Choroid plexus epithelial cell (primary cell): ENCODE measurements around the gene EML4.

Source experiments
- DNase-seq: peaks from one replicate; pipeline ENCODE4 v3.0.0-alpha.2; 2010; ENCODE audit warnings: low read depth
- H3K4me3 ChIP-seq: 2 replicates; pipeline ENCODE4 v1.5.1; 2011; ENCODE audit warnings: low read depth, mild to moderate bottlenecking, control low read depth, low read length, moderate library complexity
- CTCF ChIP-seq: conservative IDR thresholded peaks from 2 replicates; pipeline ENCODE4 v1.5.1; 2011; ENCODE audit warnings: low read depth, mild to moderate bottlenecking, control low read depth, inconsistent platforms, low read length, moderate library complexity

Gene EML4

GRCh38 chr2:42300527-42300926 is 131.4 kb downstream of the EML4 start:
- no peak for TF ChIP-seq CTCF
- no peak overlapping the region for H3K4me3 ChIP-seq
- DNase-seq = no peak

- H3K4me3 ChIP-seq = no peak overlapping the region
- TF ChIP-seq CTCF = no peak
- no peak for DNase-seq
Observed at GRCh38 chr2:42303252-42303651, 134.1 kb downstream of the EML4 start.

GRCh38 chr2:42304059-42304713 is 135.0 kb downstream of the EML4 start:
- no peak for TF ChIP-seq CTCF
- no peak for DNase-seq
- no peak overlapping the region for H3K4me3 ChIP-seq

GRCh38 chr2:42307180-42307579 is 138.0 kb downstream of the EML4 start:
- H3K4me3 ChIP-seq = no peak overlapping the region
- no peak for DNase-seq
- no peak for TF ChIP-seq CTCF

- no peak overlapping the region for H3K4me3 ChIP-seq
- DNase-seq = no peak
- no peak for TF ChIP-seq CTCF
Observed at GRCh38 chr2:42309366-42309765, 140.2 kb downstream of the EML4 start.

- TF ChIP-seq CTCF = no peak
- no peak overlapping the region for H3K4me3 ChIP-seq
- no peak for DNase-seq
Observed at GRCh38 chr2:42310007-42310515, 140.9 kb downstream of the EML4 start.

- DNase-seq = no peak
- H3K4me3 ChIP-seq = no peak overlapping the region
- TF ChIP-seq CTCF = no peak
Observed at GRCh38 chr2:42312106-42312505, 143.0 kb downstream of the EML4 start.
